ENCODE results near the gene RPS2. TPM values are rescaled to one million over a fixed set of nuclear protein-coding genes. Genes with fewer than 3 reads are reported as not detected.

RPS2 gene
- total and polyA plus RNA-seq, 2 of the 8 experiments (the other 6 are each of a cell fraction or from before 2014, with no cell fraction given), result 4,042 to 16,783 TPM

DNA sequence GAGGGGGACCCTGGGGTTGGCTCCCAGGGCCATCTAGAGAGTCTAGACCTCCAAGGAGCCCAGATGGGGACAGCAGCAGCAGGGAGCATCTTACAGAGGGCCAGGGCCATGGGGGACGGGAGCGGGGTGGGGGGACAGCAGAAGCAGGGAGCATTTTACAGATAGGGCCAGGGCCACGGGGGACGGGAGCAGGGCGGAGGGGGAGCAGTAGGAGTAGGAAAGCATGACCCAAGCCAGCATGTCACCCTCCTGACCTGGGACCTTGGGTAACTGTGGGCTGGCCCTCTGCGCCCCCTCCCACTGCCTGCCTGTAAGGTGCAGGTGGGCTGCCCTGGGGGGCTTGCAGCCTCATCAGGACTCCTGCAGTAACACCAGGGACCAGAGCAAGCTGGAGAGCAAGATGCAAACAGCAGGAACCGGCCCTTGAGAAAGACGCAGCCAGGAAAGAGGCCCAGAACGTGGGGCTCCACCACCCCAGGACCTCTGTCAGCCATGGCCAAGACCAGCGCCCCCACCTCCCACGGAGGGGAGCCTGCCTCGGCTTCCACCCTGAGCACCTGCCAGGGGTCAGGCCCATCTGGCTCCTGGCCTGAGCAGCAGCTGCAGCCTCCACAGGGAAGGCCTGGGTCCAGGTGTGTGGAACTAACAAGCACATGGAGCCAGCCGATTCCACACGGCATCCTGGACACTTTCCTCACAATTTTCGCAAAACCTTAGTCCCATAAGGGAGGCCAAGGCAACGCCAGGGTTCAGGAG lies 42.6 kb upstream of the RPS2 start:
- no peak overlapping the region for H4K91ac ChIP-seq (replicated peaks; ENCODE audit: insufficient read length, low read length)
- H2BK15ac ChIP-seq (ENCODE audit: low read length), result no peak overlapping the region
- no peaks in the 10 kb centered on the region for H3K27me3 ChIP-seq (replicated peaks in 1 of 4; ENCODE audit: control insufficient read depth in 3 of 4, extremely low read depth in 1 of 4, insufficient read depth in 3 of 4, low read length in 3 of 4)
- H3K14ac ChIP-seq (ENCODE audit: insufficient read length), result no peak overlapping the region
- no peak for DNase-seq (ENCODE audit: low read depth in 1 of 2, low spot score in 2 of 2)
- POLR2A ChIA-PET (ENCODE audit: partially characterized antibody), result interaction anchor here (1.1 to 4.7 kb wide), 9 partner anchors 10 to 148 kb away, joined by 3 to 37 read pairs (median 5); partner anchors contain the start of genes NPW, RNF151, RPS2 and TRAF7
- H4K5ac ChIP-seq (ENCODE audit: insufficient read length, low read depth, low read length), result no peak overlapping the region
- peaks cover under 1 to 11% (median 6%) of the 10 kb centered on the region in 4 experiments; a peak in 6 of 8 replicates for H3K36me3 ChIP-seq (ENCODE audit: control insufficient read depth in 2 of 4, insufficient read depth in 4 of 4, low read length in 3 of 4)
- no peak overlapping the region for H2AK5ac ChIP-seq (ENCODE audit: low read depth, low read length)
- H3K4me1 ChIP-seq (replicated peaks in 1 of 4; ENCODE audit: control insufficient read depth in 3 of 4, insufficient read depth in 4 of 4, low read length in 3 of 4), result peaks cover 3 to 38% (median 22%) of the 10 kb centered on the region in 4 experiments
- peak overlapping the region in 1 of 2 experiments; percentile 92; a peak in 1 of 4 replicates for H3K4me2 ChIP-seq (ENCODE audit: insufficient read depth in 1 of 2, low read depth in 2 of 2, low read length in 2 of 2)
- peaks cover 22 to 52% of the 10 kb centered on the region in 2 experiments; a peak in 3 of 4 replicates for H3K79me2 ChIP-seq (ENCODE audit: control insufficient read depth in 1 of 2, insufficient read depth in 2 of 2, low read length in 2 of 2)
- no peak overlapping the region for H3K27ac ChIP-seq (ENCODE audit: low read depth, low read length)
- H2BK120ac ChIP-seq (replicated peaks; ENCODE audit: low read depth, low read length), result no peak overlapping the region
- no peak overlapping the region for H3K56ac ChIP-seq (replicated peaks; ENCODE audit: insufficient read length, low read depth, low read length)
- H3K9me3 ChIP-seq (ENCODE audit: insufficient read depth in 2 of 2, low read depth in 1 of 2, low read length in 1 of 2), result no peaks in the 10 kb centered on the region
- H2AFZ ChIP-seq (ENCODE audit: low read length), result no peak overlapping the region
- TF ChIP-seq TAF1 (IDR thresholded peaks at IDR 0.05; ENCODE audit: low read depth, low read length) (no peak), GABPA (IDR thresholded peaks at IDR 0.05; ENCODE audit: borderline replicate concordance, insufficient read depth, low read length) (no peak)
- CTCF ChIA-PET (ENCODE audit: partially characterized antibody), result interaction anchor here (0.8 to 2.8 kb wide), 10 partner anchors 9 to 140 kb away, joined by 3 to 7 read pairs (median 6); partner anchors contain the start of genes NHERF2 and NPW
- peaks cover 23 to 54% of the 10 kb centered on the region in 2 experiments for H4K20me1 ChIP-seq (replicated peaks in 1 of 2; ENCODE audit: control insufficient read depth in 1 of 2, insufficient read depth in 2 of 2, low read length in 2 of 2)
- no peak overlapping the region for H2BK12ac ChIP-seq (ENCODE audit: low read depth, low read length)
- H3K79me1 ChIP-seq (ENCODE audit: low read depth, low read length), result peaks cover 9% of the 10 kb centered on the region; the same call in 1 of the 2 replicates
- no peak for FAIRE-seq
- H3K9ac ChIP-seq (replicated peaks in 1 of 4; ENCODE audit: extremely low read depth in 1 of 4, low read depth in 3 of 4, low read length in 3 of 4), result no peak overlapping the region
- no peak overlapping the region for H2BK5ac ChIP-seq (ENCODE audit: low read depth, low read length)
- H3K18ac ChIP-seq (ENCODE audit: extremely low read depth, low read length), result no peak overlapping the region
- no peak overlapping the region for H3K4ac ChIP-seq (replicated peaks; ENCODE audit: insufficient read length, low read depth, low read length)
- H3K23ac ChIP-seq (ENCODE audit: insufficient read length), result no peak overlapping the region
- H2BK20ac ChIP-seq (ENCODE audit: low read length), result no peak overlapping the region
- no peak overlapping the region for H3K4me3 ChIP-seq (ENCODE audit: extremely low read depth in 1 of 4, insufficient read depth in 2 of 4, low read depth in 3 of 4, low read length in 4 of 4)
- H4K8ac ChIP-seq (ENCODE audit: extremely low read depth, insufficient read depth, low read length), result no peak overlapping the region
- H3K23me2 ChIP-seq (ENCODE audit: low read depth, low read length), result peaks cover 12% of the 10 kb centered on the region; the same call in 1 of the 2 replicates
- 88% methylated on average over 10 of the region's 16 CpGs; no CpG with 5 or more reads in 1 of the 2 experiments for WGBS, 2 experiments (ENCODE audit: extremely low coverage in 1 of 2, insufficient coverage in 1 of 2, insufficient read length in 1 of 2, insufficient replicate concordance in 2 of 2, low coverage in 1 of 2, low lambda C conversion rate in 2 of 2, missing lambda C conversion rate in 1 of 2)

Data from H1 (cell line).